HL-60/S4 (cell line): ENCODE results near the gene NARF.

Experiments used
- in situ Hi-C: fragments of 300-500 bp; cut with MboI; formaldehyde crosslinking; loops from 2 replicates; pipeline ENCODE4 v1.14.3; 2022; ENCODE audit warnings: low sequenced_read_pairs

NARF gene

DNA sequence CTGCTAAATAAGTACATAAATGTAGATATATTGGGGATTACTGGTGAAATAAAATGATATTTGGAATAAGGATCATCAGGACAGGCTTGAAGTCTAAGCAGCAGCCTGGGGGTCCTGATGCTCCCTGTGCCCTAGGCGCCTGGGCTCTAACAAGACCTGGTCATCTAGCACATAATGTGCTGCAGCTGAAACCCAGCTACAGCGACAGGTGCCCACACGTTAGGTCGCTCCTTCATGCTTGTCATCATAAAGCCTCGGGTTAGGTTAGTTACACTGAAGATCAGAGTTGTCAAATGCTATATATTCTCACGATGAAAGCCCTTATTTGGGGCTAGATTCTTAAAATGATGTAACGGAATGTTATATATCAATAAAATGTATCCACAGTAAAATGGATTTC, 11.5 kb downstream of the NARF start:
- in situ Hi-C loops = no loop called here

DNA sequence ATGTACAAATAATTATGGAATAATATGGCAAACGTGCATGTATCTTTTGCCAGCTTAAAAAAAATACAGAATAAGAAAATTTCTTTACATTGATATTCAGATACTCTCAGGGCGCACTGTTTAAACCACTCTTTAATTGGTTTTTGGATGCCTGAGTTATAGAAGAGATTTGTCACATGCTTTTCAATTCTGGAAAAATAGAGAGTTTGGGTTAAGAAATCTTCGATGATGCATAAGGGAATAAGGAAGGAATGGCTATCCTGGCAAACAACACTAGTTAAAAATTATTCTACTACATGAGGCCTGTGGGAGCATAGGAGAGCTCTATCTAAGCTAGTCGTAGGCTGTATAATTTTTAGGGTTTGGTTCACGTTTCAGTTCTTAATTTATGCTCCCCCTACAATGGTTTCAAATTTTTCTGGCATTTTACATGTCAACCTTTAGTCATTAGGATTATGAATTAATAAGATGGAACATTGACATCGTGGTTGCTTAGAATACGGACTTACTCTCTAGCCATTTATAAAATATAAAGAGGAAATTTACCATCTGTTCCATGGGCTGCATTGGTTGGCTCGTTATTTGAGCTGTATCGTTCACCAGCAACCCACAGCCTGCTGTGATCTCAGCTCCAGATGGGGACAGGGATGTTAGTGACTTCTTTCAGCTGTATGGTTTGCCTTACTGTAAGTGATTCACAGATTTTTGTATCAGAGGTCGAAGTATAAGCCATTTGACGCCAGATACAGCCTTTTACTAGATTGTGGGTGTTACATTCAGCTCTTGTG, 15.9 kb downstream of the NARF start:
- in situ Hi-C loops = no loop called here

DNA sequence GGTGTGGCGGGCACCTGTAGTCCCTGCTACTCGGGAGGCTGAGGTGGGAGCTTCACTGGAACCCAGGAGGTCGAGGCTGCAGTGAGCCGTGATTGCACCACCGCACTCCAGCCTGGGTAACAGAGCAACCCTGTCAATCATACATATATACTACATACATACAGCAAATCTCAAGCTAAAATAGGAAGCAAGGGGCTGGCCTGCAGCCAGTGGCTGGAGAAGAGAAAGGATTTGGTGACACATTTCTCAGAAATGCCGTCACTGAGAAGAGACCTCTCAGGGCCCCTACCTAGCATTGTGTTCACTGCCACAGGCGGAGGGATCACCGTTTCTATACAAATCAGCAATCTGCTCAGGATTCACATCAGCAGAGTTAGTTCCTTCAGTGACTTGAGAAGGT, 16.9 kb downstream of the NARF start:
- in situ Hi-C loops = no loop called here

DNA sequence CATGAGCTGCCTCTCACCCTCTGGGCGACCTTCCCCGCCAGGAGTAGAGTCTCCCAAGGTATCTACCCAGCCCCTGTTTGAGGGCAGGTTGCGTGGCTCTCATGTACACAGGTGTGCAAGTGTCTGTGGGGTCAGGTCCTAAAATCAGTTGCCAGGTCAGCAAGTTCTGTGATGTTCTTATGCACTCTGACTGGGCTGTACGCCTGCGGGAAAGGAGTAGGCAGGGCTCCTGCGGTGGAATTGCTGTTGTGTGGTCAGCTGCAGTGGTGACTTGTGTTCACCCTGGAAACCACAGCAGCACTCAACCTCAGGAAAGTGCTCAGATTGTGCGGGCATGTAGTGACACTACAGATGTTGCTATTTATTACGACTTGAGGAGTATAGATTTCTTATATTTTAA, 19.4 kb downstream of the NARF start:
- in situ Hi-C loops = no loop called here

DNA sequence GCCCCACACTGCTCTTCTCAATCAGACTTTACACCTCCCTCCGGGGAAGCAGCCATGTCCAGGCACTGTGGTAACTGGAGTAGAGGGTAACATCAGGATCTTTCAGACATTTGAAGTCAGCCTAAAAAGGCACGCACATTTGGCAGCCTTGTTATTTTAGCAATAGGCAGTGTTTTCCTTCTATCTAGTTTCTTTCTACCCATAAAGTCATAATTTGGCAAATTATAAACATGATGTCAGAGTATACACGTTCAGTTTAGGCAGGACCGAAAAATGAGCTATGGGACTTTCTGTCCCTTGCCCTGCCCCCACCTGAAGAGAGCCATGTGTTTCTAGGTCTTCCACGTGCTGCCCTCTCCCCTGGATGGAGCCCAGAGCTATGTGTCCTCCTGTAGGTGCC, 21.1 kb downstream of the NARF start:
- in situ Hi-C loops = no loop called here

DNA sequence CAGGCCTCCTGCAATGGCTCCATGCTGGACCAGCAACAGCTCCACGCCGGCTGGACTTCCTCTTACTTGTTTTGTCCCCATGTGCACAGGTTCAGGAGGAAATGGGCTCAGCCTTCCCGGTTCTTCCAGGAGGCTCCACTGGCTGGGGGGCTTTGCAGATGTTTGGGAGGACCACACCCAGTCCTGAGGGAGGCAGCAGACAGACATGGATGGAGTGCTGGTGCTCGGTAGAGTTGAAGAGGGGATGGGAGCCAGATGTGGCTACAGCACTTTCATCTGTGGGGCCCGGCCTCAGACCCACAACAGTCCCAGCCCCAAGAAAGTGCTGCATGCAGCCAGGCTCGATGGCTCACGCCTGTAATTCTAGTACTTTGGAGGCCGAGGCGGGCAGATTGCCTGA, 21.8 kb downstream of the NARF start:
- in situ Hi-C loops = no loop called here

DNA sequence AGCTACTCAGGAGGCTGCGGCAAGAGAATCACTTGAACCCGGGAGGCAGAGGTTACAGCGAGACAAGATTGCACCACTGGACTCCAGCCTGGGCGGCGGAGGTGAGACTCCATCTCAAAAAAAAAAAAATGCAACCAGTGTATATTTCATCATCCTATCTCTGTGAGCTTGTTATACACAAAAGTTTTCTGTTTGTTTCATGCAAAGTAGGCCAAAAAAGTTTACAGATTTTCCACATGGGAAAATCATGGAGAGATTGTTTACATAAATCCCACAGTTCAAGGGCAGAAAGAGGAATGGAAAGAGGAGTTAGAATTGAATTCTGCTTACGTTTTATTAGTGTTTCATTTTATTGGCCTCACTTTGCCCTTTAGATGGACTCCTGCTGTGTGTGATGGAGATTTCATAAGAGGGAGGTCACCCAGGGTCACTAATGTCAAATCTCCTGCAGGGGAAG, 24.7 kb downstream of the NARF start:
- in situ Hi-C loops = no loop called here

DNA sequence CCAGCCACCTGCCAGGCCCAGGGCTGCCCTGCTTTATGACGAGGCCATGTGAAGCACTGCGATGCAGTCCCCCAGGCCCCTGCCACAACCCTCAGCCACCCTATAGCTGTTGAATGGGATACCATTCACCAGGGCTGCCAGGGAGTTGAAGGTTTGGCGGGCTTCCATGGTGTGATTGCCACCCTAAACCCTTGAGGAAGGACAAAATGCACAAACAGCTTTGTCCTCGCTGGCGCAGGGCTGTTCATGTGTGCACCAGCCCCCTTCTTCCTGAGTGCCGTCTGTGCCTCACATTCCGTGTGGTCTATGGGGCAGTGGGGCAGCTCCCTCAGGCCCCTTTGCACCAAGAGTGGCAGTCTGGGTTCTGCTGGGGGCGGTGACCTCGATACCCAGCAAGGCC, 25.3 kb downstream of the NARF start:
- in situ Hi-C loops = no loop called here

DNA sequence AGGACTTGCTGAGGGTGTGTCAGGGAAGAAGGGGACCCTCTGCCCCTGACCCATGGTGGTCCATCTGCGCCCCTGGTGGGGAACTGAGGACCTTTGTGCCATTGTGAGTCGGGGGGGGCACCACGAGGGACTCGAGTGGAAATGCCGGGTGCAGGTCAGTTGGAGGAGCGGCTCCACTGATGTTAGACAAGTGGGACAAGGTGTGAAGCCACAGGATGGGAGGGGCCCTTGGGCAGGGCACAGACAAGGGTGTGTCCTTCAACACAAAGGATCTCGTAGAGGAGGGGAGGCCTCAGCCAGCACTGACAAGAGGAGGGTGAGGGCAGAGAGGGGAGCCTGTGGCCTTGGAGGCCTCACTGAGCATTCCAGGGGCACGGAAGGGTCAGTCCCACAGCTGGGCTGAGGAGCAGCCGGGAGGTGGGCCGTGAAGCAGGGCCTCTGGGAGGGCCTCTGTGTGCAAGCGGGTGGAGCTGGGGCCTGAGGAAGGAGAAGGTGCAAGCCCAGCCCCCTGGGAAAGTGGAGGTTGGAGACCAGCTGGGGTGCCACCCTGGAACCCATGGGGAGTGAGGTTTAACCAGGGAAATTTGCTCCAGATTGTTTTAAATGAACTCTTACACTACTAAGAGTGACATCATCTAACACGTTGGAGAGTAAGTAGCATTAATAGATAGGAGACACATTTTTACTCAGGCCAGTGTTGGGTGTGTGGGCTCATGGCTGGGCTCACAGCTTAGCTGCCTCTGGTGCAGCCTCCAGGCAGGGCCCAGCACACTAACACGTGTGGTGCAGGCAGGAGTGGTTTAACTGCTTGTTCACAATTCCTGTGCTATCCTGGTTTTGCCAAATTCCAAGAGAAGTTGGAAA, 27.9 kb downstream of the NARF start:
- in situ Hi-C loops = no loop called here

DNA sequence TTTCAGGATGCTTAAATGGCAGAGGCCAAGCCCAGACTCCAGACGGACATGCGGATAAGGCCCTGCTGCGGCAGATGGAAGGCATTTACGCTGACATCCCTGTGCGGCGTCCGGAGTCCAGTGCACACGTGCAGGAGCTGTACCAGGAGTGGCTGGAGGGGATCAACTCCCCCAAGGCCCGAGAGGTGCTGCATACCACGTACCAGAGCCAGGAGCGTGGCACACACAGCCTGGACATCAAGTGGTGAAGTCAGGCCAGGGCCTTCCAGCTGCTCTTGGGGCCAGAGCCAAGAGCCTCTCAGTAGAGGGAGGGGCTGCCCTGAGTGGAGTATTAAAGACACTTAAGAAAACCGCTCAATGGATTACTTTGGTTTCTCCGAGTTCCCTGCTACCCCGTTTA, 29.4 kb downstream of the NARF start:
- in situ Hi-C loops = no loop called here

DNA sequence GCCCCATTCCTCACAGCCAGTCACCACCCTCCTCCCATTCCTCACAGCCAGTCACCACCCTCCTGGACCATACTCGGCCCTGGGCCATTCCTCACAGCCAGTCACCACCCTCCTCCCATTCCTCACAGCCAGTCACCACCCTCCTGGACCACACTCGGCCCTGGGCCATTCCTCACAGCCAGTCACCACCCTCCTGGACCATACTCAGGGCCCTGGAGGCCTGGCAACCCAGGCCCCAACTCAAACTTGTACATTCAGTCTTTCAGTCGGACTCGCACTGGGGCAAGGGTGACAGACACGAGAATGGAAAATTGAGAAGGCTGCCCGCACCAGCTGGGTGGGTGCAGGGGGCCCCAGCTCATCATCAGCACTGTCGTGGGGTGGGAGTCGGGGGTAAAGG, 30.6 kb downstream of the NARF start:
- in situ Hi-C loops = no loop called here

DNA sequence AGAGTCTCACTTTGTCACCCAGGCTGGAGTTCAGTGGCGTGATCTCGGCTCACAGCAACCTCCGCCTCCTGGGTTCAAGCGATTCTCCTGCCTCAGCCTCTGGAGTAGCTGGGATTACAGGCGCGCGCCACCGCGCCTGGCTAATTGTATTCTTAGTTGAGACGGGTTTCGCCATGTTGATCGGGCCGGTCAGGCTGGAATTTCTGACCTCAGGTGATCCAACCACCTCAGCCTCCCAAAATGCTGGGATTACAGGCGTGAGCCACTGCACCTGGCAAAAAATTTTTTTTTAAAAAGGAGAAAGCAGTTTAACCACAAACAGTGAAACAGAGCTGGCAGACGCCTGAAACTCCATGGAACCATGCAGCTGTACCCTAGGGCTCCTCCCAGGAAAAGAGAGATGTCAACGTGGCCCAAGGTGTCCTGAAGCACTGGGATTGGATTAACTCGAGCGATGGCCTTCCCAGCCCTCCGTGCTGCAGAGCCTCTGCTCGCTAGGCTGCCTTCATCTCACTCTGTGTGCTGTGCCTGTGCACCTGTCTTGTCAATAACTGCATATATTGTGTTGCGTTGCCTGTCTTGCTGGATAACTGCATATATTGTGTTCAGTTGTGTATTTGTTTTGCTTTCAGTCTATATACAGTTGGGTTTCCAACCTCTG, 31.4 kb downstream of the NARF start:
- in situ Hi-C loops = no loop called here

DNA sequence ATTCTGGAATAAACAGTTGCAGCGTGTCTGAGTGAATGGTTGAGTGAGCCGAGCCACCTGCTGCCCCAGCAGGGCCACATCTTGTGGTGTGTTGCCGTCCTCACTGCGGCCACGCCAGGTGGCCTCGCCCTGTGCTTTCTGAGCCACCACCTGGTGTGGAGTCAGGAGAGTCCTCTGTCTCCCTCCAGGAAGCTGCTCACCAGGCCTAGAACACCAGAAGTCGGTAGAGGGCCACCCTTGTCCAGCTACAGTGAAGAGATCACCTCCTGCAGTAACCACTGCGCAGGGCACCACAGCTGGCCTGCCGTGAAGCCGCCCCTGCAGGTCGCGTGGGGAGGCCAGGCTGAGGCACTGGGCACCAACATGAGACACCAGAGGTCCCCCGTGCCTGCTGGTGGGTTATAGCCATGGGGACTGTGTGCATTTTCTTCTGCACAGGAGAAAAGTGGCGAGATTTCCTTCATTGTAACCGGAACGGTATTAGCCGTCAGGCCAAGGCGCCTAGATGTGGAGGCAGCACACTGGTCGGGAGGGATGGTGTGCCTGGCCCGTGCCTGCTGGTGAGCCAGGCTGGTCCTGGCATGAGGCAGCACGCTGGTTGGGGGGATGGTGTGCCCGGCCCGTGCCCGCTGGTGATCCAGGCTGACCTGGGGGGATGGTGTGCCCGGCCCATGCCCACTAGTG, 32.1 kb downstream of the NARF start:
- in situ Hi-C loops = no loop called here

DNA sequence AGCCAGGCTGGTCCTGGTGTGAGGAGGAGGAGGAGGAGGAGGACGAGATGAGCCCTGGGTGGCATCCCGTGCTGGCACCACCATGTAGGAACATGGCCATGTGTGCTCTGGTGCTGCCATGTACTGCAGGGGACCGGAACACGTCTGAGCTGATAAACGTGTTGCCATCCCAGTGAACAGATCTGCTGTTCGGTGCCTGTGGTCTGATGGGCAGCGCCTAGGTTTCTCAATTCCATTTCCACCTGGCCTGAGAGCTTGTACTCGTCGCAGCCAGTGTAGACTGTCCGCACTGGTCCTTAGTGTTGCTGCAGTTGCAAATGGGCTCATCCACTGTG, 32.6 kb downstream of the NARF start:
- in situ Hi-C loops = no loop called here

DNA sequence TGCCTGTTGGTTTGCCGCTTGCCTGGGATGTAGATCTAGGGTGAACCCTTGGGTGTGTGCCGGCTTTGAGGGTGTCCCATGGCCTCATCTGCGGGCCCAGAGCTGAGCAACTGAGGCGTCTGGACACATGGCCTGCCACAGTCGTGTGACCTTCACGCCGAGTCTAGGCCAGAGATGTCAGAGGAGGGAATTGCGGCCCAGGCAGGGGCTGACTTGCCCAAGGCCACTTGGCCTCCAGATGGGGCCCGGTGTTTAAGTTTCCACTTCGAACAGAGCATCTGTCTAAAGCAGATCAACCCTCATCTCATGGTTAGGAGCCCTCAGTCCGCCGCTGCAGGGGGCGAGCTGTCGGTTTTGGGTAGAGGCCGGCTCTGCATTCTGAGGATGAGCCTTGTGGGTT, 33.0 kb downstream of the NARF start:
- in situ Hi-C loops = no loop called here

DNA sequence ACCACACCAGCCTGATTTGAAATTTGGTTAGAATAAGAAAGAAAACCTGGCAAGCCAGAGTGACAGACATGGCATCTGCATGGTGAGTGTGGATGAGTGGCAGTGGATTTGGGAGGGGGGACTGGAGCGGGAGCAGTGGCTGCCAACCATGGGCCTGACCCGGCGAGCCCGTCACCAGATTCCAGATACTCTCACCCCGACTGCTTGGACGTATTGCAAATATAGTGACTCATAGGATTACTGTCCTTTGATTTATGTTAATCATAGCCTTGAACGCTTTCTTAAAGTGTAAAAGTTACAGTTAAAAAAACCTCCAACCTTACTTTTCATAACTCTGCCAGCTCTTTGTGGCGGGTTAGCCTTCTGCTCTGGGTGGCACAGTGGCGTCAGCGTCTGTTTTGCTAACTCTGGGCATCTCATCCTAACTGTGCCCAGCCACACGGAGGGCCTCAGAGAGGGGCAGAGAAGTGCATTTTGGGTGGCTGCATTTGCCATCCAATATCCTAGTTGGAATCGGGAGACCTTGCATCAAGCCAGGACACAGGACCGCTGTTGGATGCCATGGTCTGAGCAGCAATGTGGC, 34.2 kb downstream of the NARF start:
- in situ Hi-C loops = no loop called here

DNA sequence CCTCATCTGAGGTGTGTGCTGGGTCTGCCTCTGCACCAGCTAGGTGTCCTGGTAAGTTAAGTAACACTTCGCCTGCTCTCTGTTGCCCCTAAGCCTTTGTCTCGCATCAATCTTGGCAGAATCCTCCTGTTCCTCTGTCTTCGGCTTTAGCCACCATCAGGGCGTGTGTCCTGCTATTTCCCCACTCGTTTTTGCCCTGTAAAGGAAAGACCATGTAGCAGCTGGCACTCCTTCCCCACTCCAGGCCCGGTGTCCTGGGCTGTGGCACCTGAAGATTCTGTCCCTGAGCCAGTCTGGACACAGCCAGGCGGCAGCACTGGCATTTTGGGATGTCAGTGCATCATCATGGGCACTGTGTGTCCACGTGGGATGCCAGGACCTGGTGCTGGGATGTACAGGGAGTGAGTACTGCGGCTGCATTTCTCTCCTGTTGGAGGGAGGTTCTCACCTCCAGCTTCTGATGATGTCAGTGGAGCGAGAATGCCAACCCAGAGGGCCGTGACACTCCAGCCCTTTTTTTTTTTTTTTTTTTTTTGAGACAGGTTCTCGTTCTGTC, 34.8 kb downstream of the NARF start:
- in situ Hi-C loops = no loop called here

DNA sequence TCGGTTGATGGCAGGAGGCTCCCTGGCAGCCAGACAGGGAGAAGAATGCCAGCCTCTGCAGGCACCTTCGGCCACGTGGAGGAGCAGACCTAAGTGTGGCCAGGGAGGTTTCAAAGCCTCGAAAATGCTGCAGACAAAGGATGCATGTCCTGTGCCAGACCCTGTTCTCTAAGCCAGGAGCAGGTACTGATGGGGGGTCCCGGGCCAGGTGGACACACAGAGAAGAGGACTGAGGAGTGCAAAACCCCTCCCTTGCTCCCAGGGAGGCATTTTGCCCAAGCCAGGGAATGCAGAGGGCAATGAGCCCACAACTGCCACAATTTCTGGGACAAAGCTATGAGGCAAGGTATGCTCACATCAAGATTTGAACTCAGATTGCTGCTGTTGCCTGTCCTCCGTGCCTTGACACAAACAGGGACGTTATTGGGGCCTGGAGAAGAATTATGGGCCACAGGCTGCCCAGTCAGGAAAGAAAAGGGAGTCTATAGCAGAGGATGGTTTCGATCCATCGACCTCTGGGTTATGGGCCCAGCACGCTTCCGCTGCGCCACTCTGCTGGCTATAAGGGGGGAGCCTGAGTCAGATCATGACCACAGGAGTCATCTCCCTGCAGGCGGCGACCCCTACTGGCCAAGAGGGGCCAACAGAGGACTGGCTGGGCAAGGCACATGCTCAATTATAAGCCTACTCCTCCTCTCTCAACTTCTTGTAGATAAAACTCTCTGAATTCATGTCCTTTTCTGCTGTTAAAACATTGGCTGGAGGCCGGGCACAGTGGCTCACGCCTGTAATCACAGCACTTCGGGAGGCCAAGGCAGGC, 35.9 kb downstream of the NARF start:
- in situ Hi-C loops = no loop called here

DNA sequence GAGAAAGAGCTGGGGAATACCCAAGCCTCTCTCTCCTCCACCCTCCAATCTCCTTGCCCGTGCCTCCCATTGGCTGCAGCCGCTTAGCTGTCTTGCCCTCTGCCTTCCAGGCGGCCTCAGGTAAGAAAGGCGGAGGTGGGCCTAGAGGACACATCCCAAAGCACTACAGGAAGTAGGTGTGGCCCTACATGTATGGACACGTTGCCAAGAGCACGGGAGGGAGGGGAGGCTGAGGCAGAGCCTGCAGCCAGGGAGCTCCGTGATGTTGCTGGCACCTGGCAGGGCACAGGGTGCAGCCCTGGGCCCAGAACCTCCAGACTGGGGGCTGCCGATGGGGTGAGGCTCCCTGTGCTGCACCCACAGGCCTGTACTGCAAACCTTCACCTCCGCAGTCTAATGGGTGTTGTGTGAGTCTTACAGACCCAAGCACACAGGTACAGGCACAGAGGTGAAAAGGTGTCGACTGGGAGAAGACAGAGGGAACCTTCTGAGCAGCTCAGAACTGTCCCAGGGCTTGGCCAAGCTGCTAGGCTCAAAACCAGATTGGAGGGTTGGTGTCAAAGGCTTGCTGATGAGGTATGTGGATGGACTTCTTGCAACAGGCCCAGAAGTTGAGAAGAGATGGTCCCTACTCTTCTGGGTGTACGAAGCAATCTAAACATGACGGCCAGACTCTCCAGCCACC, 37.4 kb downstream of the NARF start:
- in situ Hi-C loops = no loop called here
